DOHH2 (cell line): ENCODE data around the gene GFRA1.

Source experiments
- EZH2phosphoT487 ChIP-seq: fragments of 200-600 bp; sonication (generic); IDR thresholded peaks from 2 replicates; pipeline ENCODE4 v1.6.1; 2017; ENCODE audit warnings: borderline replicate concordance, mild to moderate bottlenecking, antibody characterized with exemption, low read length, moderate library complexity, mixed read lengths
- TF ChIP-seq, protein P1 (sequence below): fragments of 200-600 bp; sonication (generic); IDR thresholded peaks from one replicate; pipeline ENCODE4 v1.5.1; 2014; ENCODE audit warnings: antibody characterized with exemption, mild to moderate bottlenecking, low read depth, low read length; ENCODE audit not compliant: poor library complexity, severe bottlenecking

DNA sequence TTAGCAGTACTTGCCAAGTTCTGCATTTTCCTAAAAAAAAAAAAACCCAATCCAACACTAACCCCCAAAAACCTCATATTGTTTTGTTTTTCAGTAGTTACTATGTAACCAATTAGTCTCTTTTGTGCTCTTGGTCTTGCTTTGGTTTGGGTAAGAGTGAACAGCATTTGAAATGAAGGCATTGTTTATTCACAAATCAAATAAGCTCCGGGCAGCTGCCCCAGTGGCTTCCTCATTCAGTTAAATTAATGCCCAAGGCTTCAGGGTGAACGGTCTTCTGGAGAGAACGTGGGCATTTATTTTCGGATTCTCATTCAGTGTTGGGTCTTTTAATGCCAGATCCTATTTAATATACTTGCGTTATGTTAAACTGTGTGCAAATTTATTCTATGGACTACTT lies 108.7 kb downstream of the GFRA1 start:
- TF ChIP-seq, protein P1, sequence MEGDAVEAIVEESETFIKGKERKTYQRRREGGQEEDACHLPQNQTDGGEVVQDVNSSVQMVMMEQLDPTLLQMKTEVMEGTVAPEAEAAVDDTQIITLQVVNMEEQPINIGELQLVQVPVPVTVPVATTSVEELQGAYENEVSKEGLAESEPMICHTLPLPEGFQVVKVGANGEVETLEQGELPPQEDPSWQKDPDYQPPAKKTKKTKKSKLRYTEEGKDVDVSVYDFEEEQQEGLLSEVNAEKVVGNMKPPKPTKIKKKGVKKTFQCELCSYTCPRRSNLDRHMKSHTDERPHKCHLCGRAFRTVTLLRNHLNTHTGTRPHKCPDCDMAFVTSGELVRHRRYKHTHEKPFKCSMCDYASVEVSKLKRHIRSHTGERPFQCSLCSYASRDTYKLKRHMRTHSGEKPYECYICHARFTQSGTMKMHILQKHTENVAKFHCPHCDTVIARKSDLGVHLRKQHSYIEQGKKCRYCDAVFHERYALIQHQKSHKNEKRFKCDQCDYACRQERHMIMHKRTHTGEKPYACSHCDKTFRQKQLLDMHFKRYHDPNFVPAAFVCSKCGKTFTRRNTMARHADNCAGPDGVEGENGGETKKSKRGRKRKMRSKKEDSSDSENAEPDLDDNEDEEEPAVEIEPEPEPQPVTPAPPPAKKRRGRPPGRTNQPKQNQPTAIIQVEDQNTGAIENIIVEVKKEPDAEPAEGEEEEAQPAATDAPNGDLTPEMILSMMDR: no peak
- TF ChIP-seq EZH2phosphoT487: no peak
